GM12878 (cell line): ENCODE results near the gene RGS1. TPM values are rescaled to one million over a fixed set of nuclear protein-coding genes. Genes with fewer than 3 reads are reported as not detected.

ENCODE experiments used
- ATF7 ChIP-seq: fragments of 450-650 bp; IDR thresholded peaks from 2 replicates; pipeline ENCODE4 v1.6.1; 2016; ENCODE audit warnings: low read depth, mild to moderate bottlenecking
- DPF2 ChIP-seq: fragments of 450-650 bp; IDR thresholded peaks from 2 replicates; pipeline ENCODE4 v1.6.1; 2017; ENCODE audit warnings: mild to moderate bottlenecking
- EP300 ChIP-seq, 2 experiments: fragments of 150-350 bp in 1 of 2; IDR thresholded peaks; 2 replicates each; pipeline ENCODE4 v1.6.1; 2011 to 2012; ENCODE audit warnings: low read depth in 2 of 2, low read length in 2 of 2, borderline replicate concordance in 1 of 2, improper control_type of control experiment in 1 of 2, inconsistent platforms in 1 of 2; ENCODE audit not compliant: control insufficient read depth in 1 of 2
- JUNB ChIP-seq: IDR thresholded peaks from 2 replicates; pipeline ENCODE4 v1.6.1; 2016; ENCODE audit warnings: antibody characterized with exemption, mild to moderate bottlenecking
- JUND ChIP-seq: IDR thresholded peaks from 2 replicates; pipeline ENCODE4 v1.6.1; 2012; ENCODE audit warnings: low read depth, mild to moderate bottlenecking, low read length, improper control_type of control experiment, moderate library complexity
- MYC ChIP-seq: IDR thresholded peaks from 2 replicates; pipeline ENCODE4 v1.6.1; 2011; ENCODE audit warnings: mild to moderate bottlenecking, low read length, moderate library complexity, inconsistent platforms; ENCODE audit not compliant: insufficient read depth, insufficient replicate concordance, insufficient read length, severe bottlenecking
- NFXL1 ChIP-seq: fragments of 450-650 bp; IDR thresholded peaks from 2 replicates; pipeline ENCODE4 v1.6.1; 2017; ENCODE audit warnings: antibody characterized with exemption, mild to moderate bottlenecking, borderline replicate concordance
- NRF1 ChIP-seq: conservative IDR thresholded peaks from 2 replicates; pipeline ENCODE4 v1.6.1; 2011; ENCODE audit warnings: mild to moderate bottlenecking, low read depth, low read length, improper control_type of control experiment
- PAX8 ChIP-seq: fragments of 450-650 bp; IDR thresholded peaks from 2 replicates; pipeline ENCODE4 v1.6.1; 2017; ENCODE audit warnings: mild to moderate bottlenecking, moderate library complexity
- POLR2AphosphoS2 ChIP-seq: IDR thresholded peaks from 2 replicates; pipeline ENCODE4 v1.6.1; 2011; ENCODE audit warnings: low read depth, mild to moderate bottlenecking, low read length, improper control_type of control experiment, moderate library complexity
- POU2F2 ChIP-seq: IDR thresholded peaks from 3 replicates; pipeline ENCODE4 v1.6.1; 2011; ENCODE audit warnings: low read depth, mild to moderate bottlenecking, low read length, borderline replicate concordance
- SMARCA5 ChIP-seq: fragments of 450-650 bp; IDR thresholded peaks from 2 replicates; pipeline ENCODE4 v1.6.1; 2017; ENCODE audit warnings: mild to moderate bottlenecking
- SUPT20H ChIP-seq: IDR thresholded peaks from 2 replicates; pipeline ENCODE4 v1.6.1; 2011; ENCODE audit warnings: low read depth, mild to moderate bottlenecking, low read length, moderate library complexity, borderline replicate concordance; ENCODE audit not compliant: control insufficient read depth
- SUZ12 ChIP-seq: fragments of 200-600 bp; sonication (generic); IDR thresholded peaks from one replicate; pipeline ENCODE4 v1.6.1; 2018; ENCODE audit warnings: antibody characterized with exemption, mild to moderate bottlenecking; ENCODE audit not compliant: unreplicated experiment
- TCF3 ChIP-seq: IDR thresholded peaks from 2 replicates; pipeline ENCODE4 v1.6.1; 2012; ENCODE audit warnings: low read depth, mild to moderate bottlenecking, low read length, borderline replicate concordance; ENCODE audit not compliant: insufficient read depth
- TCF7 ChIP-seq: IDR thresholded peaks from 2 replicates; pipeline ENCODE4 v1.6.1; 2014; ENCODE audit warnings: antibody characterized with exemption, borderline replicate concordance
- WRNIP1 ChIP-seq: IDR thresholded peaks from 2 replicates; pipeline ENCODE4 v1.6.1; 2011; ENCODE audit warnings: low read depth, low read length, improper control_type of control experiment, borderline replicate concordance
- YBX1 ChIP-seq: fragments of 450-650 bp; IDR thresholded peaks from 2 replicates; pipeline ENCODE4 v1.6.1; 2016; ENCODE audit warnings: antibody characterized with exemption
- ZBED1 ChIP-seq: IDR thresholded peaks from 2 replicates; pipeline ENCODE4 v1.6.1; 2016; ENCODE audit warnings: borderline replicate concordance
- polyA plus RNA-seq, 11 experiments: library from polyadenylated mRNA; depleted of rRNA in 4 of 11; unstranded in 6 of 11; stranded (reverse) in 5 of 11; fragments of >200 nt; fragmentation: Nextera tagmentation in 4 of 11; fragmentation: Illumina TruSeq in 1 of 11; extraction: Ambion mirVana in 4 of 11; extraction: Trizol in 1 of 11; gene quantifications; 1 replicate in 1 of 11; 2 replicates in 10 of 11; pipeline versions ENCODE4 v1.2.1 to v1.2.3, GENCODE V29; 2011 to 2016; ENCODE audit warnings: inconsistent platforms in 2 of 11, missing spikeins in 2 of 11, low read depth in 1 of 11
- total RNA-seq, 4 experiments: library from RNA; depleted of rRNA in 3 of 4; stranded (reverse); fragments of >200 nt in 3 of 4; fragmentation: Illumina TruSeq in 1 of 4; extraction: Trizol in 1 of 4; gene quantifications; 2 replicates each; pipeline versions ENCODE4 v1.2.1 to v1.2.3, GENCODE V29; 2013 to 2021
- TF ChIP-seq, protein P1 (sequence below): fragments of 450-650 bp; IDR thresholded peaks from 2 replicates; pipeline ENCODE4 v1.6.1; 2017; ENCODE audit warnings: mild to moderate bottlenecking, moderate library complexity
- TF ChIP-seq, protein P2 (sequence below): fragments of 450-650 bp; IDR thresholded peaks from 2 replicates; pipeline ENCODE4 v1.6.1; 2017; ENCODE audit warnings: low read depth, mild to moderate bottlenecking, moderate library complexity
- TF ChIP-seq, protein P3 (sequence below): fragments of 450-650 bp; IDR thresholded peaks from 2 replicates; pipeline ENCODE4 v1.6.1; 2018; ENCODE audit warnings: borderline replicate concordance, mild to moderate bottlenecking; ENCODE audit not compliant: partially characterized antibody

Gene RGS1
- total and polyA plus RNA-seq, 10 of the 15 experiments (the other 5 are each of a cell fraction or from before 2014, with no cell fraction given): 20.7 to 882 (median 45.9) TPM

- TF ChIP-seq, protein P1, sequence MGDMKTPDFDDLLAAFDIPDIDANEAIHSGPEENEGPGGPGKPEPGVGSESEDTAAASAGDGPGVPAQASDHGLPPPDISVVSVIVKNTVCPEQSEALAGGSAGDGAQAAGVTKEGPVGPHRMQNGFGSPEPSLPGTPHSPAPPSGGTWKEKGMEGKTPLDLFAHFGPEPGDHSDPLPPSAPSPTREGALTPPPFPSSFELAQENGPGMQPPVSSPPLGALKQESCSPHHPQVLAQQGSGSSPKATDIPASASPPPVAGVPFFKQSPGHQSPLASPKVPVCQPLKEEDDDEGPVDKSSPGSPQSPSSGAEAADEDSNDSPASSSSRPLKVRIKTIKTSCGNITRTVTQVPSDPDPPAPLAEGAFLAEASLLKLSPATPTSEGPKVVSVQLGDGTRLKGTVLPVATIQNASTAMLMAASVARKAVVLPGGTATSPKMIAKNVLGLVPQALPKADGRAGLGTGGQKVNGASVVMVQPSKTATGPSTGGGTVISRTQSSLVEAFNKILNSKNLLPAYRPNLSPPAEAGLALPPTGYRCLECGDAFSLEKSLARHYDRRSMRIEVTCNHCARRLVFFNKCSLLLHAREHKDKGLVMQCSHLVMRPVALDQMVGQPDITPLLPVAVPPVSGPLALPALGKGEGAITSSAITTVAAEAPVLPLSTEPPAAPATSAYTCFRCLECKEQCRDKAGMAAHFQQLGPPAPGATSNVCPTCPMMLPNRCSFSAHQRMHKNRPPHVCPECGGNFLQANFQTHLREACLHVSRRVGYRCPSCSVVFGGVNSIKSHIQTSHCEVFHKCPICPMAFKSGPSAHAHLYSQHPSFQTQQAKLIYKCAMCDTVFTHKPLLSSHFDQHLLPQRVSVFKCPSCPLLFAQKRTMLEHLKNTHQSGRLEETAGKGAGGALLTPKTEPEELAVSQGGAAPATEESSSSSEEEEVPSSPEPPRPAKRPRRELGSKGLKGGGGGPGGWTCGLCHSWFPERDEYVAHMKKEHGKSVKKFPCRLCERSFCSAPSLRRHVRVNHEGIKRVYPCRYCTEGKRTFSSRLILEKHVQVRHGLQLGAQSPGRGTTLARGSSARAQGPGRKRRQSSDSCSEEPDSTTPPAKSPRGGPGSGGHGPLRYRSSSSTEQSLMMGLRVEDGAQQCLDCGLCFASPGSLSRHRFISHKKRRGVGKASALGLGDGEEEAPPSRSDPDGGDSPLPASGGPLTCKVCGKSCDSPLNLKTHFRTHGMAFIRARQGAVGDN: peak; percentile 100
- TF ChIP-seq SUZ12 (no peak), ZBED1 (peak; percentile 87), POU2F2 (peak; percentile 99), PAX8 (peak; percentile 67; the same call in 1 of the 2 replicates), DPF2 (peak; percentile 67), TCF3 (peak; percentile 89; the same call in 1 of the 2 replicates), POLR2AphosphoS2 (peak; percentile 100), MYC (no peak), NFXL1 (no peak), EP300 (IDR thresholded peaks at IDR 0.05; ENCODE audit: borderline replicate concordance in 1 of 2, control insufficient read depth in 1 of 2, low read depth in 2 of 2, low read length in 2 of 2) (peak; percentile 100), WRNIP1 (peak; percentile 75; the same call in 1 of the 2 replicates), NRF1 (no peak), JUNB (peak; percentile 58), JUND (peak; percentile 46; the same call in 1 of the 2 replicates), YBX1 (no peak), ATF7 (peak; percentile 96), SMARCA5 (peak; percentile 65; the same call in 1 of the 2 replicates), SUPT20H (no peak), TCF7 (peak; percentile 42; the same call in 1 of the 2 replicates)
- TF ChIP-seq, protein P2, sequence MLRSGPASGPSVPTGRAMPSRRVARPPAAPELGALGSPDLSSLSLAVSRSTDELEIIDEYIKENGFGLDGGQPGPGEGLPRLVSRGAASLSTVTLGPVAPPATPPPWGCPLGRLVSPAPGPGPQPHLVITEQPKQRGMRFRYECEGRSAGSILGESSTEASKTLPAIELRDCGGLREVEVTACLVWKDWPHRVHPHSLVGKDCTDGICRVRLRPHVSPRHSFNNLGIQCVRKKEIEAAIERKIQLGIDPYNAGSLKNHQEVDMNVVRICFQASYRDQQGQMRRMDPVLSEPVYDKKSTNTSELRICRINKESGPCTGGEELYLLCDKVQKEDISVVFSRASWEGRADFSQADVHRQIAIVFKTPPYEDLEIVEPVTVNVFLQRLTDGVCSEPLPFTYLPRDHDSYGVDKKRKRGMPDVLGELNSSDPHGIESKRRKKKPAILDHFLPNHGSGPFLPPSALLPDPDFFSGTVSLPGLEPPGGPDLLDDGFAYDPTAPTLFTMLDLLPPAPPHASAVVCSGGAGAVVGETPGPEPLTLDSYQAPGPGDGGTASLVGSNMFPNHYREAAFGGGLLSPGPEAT: peak; percentile 99
- TF ChIP-seq, protein P3, sequence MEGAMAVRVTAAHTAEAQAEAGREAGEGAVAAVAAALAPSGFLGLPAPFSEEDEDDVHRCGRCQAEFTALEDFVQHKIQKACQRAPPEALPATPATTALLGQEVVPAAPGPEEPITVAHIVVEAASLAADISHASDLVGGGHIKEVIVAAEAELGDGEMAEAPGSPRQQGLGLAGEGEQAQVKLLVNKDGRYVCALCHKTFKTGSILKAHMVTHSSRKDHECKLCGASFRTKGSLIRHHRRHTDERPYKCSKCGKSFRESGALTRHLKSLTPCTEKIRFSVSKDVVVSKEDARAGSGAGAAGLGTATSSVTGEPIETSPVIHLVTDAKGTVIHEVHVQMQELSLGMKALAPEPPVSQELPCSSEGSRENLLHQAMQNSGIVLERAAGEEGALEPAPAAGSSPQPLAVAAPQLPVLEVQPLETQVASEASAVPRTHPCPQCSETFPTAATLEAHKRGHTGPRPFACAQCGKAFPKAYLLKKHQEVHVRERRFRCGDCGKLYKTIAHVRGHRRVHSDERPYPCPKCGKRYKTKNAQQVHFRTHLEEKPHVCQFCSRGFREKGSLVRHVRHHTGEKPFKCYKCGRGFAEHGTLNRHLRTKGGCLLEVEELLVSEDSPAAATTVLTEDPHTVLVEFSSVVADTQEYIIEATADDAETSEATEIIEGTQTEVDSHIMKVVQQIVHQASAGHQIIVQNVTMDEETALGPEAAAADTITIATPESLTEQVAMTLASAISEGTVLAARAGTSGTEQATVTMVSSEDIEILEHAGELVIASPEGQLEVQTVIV: no peak
Observed at GRCh38 chr1:192575499-192576189, at the start of gene RGS1 (continued).
